Stimulated activated CD8-positive, alpha-beta memory T cell treated with anti-CD3 and anti-CD28 coated beads, Interleukin-2, amount 100 ng/mL, for 1 hour (primary cell): Measurements from ENCODE around the gene OR8K5.
"Not testable (repeated sequence)": the region's sequence is repeated elsewhere in the genome, so short reads cannot be mapped to it uniquely, and the experiment has no call there.

ENCODE experiments used
- DNase-seq, 2 donors: peaks; one replicate each; pipeline ENCODE4 v3.0.0-alpha.2; 2020; ENCODE audit warnings: low read depth in 2 of 2

OR8K5 gene, protein sequence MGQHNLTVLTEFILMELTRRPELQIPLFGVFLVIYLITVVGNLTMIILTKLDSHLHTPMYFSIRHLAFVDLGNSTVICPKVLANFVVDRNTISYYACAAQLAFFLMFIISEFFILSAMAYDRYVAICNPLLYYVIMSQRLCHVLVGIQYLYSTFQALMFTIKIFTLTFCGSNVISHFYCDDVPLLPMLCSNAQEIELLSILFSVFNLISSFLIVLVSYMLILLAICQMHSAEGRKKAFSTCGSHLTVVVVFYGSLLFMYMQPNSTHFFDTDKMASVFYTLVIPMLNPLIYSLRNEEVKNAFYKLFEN

DNA sequence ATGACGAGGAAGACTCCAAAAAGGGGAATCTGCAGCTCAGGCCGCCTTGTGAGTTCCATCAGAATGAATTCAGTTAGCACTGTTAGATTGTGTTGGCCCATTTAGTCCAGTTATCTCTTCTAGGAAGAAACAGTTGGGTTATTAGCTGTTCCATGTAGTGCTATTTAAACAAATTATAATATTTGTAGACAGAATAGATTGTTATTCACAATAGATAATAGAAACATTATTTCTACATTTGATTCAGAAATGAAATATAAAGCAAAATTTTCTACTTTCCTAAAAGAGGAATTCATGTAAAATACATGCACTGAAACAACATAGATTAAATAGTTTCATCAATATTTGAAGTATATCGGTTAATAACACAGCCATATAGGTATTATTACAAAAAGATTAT is at the start of gene OR8K5:
Gene OR8K5, minus strand, starts transcription at position 101 of the 400 bp plus-strand sequence. Its CDS starts 0 bp downstream, at position 101.
- DNase-seq, result no peak

DNA sequence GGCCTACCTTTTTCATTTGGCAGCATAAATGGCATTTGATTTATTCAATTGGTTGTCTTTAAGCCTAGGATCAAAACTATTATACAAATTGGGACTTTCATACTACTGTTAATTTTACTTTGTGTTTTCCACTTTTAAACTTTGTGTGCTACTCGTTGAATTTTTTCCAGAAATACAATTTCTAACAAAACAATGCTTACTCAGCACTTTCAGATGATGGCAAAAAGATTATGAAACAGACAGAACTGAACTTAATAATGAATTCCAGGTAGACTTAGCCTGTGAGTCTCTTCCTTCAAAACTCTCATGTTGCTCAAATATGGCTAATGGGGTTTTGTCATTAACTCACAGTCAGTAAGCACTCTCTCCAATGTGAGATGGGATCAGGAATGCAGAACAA is 47.7 kb upstream of the OR8K5 start:
- DNase-seq, result no peak

DNA sequence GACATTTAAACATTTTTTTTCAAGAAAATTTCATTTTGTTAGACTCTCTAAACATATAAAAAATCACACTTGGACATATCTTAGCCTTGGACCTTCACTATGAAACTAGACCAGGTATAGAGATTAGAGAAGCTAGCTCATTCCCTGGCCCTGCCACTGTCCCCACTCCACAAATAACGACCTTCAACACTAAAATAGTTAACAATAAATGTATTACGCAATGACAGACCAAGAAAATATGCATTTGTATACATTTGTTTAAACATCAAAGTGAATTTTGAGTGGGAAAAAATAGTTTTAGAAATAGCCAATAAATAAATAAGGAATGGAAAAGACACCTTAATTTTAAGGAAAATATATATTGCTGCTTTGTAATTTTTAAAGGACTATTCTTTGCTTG is 37.2 kb upstream of the OR8K5 start:
- DNase-seq, result no peak

DNA sequence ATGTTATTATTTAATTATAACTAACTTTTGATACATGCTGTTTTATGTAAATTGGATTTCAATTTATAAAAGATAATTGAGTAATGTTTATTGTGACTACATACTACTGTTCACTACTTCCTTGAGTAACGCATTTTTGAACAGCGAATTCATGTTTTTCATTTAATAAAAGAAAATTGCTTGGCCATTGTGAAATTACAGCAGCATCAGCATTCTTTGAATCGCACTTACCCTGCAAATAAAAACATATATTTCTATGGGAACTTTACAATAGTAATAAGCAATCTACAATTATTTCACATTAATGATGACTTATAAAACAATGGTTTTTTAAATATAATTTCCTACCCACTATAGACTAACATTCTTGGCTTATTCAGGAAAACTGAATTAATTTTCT is 36.6 kb upstream of the OR8K5 start:
- no peak for DNase-seq

DNA sequence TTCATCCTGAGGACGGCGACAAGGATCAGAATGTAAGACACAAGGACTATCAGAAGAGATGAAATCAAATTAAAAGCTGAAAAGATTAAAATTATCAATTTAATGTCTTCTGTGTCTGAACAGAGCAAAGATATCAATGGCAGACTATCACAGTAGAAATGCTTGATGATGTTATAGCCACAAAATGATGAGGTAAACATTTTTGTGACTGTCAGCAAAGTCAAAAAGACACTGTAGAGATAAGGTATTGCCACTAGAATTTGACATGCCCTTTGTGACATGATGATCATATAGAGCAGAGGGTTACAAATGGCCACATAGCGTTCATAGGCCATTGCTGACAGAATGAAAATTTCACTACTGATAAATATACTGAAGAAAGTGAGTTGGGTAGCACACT is 28.5 kb upstream of the OR8K5 start:
- no peak for DNase-seq

DNA sequence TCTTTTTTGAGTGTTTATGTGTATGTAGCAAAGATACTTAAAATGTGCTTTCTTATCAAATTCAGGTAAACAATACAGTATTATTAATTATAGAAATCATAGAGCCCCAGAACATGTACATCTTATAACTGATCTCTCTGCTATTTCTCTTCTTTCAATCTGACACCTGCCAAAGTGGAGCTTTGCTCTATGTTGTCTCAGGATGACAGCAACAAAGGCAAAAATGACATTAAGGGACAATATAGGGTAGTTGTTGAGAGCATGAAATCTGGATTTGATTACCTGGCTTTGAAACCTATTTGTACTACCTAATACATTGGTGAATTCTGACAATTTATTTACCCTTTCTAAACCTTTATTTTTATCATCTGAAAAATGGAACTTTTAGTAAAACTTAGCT is 23.3 kb upstream of the OR8K5 start:
- no peak for DNase-seq

DNA sequence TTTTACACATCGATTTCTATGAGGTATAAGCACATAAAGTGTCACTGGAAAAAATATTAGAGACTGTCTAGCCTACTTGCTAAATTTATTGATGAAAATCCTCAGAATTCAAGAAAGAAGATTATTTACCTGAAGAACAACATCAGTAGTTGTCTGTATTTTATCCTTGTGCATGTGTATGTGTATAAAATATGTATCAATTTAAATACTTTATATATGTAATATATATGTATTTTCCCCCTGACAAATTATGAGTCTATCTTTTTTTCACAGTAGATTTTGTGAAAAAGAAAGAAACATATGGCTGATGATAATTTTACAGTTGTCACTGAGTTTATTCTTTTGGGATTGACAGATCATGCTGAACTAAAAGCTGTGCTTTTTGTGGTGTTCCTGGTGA is 16.2 kb upstream of the OR8K5 start, which contains the start of gene OR5J2:
Gene OR5J2, plus strand, starts transcription at position 301 of the 400 bp plus-strand sequence. Its CDS starts 0 bp downstream, at position 301.
- no peak for DNase-seq

DNA sequence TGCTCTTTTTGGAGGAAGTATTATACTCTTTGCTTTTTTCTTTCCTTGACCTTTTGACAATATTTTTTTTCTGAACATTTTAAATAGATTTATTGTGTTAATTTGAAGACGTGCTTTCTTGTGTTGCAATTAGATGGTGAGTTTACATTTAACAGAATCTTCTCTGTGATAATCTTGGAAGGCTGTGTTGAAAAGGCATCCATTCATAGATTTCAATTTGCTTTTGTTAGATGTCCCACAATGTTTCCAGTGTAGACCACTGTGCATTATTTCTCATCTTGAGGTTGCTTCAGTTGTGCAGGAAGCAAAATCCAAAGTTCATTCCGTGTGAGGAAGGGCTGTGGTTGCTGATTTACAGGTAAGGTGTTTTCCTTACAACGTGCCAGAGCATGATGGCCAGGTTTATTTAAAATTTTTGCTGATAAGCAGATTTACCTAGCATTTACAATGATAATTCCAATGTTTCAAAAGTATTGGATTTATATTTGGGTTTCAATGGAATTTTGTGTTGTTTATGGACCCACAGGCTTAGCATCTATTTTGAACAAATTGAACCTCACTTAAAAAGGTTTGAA is 12.2 kb upstream of the OR8K5 start:
- no peak for DNase-seq

DNA sequence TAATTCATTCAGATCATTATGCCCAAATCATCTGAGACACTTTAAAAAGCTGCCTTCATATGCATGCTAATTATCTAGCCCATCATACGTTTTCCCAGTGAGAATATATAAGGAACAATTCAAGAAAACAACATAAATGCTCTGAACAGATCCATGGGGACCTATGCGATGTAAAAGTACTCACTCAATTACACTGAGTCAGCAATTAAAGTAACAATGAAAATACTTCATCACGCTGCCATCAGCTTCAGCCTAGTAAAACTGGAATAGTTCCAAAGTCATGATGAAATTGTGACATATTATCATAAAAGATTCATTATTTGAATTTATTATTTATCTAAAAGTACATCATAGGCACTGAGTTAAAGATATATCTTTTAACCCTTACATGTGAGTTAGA is 3.7 kb upstream of the OR8K5 start:
- no peak for DNase-seq

DNA sequence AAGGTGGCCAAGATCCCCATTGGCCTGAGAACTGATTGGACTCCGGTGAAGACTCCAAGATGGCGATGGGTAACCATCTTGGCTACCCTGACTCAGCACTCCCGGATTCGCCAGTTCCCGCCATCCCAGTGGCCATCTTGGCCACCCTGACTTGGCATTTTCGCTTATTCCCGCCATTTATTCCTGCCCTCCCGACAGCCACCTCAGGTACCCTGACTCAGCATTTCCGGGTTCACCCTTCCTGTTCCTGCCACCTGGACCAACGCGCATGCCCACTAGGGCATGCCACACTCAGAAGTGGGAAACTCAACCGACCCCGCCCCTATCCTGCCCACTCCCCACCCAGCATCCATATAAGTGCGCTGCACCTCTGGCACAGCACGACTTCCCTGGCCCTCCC is 7.8 kb downstream of the OR8K5 start:
- DNase-seq, result no peak

DNA sequence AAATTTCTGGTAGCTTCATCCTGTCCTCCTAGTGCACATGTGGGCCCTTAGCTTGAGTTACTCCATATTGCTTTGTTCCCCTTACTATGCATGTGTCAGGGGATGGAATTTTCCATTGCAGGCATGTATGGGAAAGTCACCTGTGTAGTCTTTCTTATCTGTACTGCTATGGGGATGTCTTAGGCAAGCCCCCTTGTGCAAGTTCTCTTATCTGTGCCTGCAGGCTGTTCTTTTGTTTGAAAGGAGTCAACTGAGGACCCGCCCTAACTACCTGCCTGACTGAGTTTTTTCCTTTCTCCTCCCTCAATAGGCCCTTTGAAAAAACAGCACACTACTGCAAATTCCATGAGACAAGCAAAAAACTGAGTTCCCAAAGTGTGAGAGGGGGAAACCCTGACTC is 8.7 kb downstream of the OR8K5 start:
- DNase-seq, result no peak

DNA sequence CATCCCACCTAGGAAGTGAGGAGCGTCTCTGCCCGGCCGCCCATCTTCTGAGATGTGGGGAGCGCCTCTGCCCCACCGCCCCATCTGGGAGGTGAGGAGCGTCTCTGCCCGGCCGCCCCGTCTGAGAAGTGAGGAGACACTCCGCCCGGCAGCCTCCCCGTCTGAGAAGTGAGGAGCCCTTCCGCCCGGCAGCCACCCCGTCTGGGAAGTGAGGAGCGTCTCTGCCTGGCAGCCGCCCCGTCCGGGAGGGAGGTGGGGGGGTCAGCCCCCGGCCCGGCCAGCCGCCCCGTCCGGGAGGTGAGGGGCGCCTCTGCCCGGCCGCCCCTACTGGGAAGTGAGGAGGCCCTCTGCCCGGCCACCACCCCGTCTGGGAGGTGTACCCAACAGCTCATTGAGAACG is 16.4 kb downstream of the OR8K5 start:
- DNase-seq, result not testable (repeated sequence)

DNA sequence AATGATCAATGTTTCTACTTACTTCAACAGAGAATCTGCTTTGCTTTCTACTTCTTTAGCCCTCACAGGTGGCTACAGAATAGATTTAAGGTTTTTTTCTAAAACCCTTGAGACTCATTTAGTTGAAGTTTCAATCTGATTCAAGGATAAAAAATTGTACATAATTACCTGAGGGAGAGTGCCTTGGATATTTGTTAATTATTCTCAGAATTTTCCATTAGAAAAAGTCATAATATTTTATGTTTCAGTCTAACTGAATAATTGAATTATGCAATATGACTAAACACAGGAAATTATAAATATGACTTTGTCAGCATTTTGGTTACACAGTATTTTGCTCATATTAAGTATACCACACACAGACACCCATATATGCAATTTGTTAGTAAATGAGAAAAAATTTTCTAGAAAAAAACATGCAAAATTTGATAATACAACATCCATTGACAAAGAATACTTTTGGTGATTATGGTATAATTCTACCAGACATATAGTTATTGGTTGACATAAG is 19.9 kb downstream of the OR8K5 start, which contains the start of gene OR8J3:
Gene OR8J3, minus strand, starts transcription at position 51 of the 511 bp plus-strand sequence. CDS start 2,483 bp downstream, outside the sequence.
- DNase-seq, result no peak

DNA sequence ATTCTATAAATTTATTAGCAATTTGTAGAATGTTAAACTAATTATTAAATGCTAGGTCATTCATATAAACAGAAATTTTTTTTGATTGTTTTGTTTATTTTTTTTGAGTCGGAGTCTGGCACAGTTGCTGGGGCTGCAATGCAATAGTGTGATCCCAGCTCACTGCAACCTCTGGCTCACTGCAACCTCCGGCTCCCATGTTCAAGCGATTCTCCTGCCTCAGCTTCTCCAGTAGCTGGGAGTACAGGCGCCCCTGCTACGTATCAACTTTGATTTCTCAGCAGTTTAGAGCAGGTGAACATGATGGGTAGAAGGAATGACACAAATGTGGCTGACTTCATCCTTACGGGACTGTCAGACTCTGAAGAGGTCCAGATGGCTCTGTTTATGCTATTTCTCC is 38.0 kb downstream of the OR8K5 start, which contains the start of gene OR8H3:
Gene OR8H3, plus strand, starts transcription at position 301 of the 400 bp plus-strand sequence. Its CDS starts 0 bp downstream, at position 301.
- no peak for DNase-seq
